ENCODE data around the gene ARHGAP45. TPM values are rescaled to one million over a fixed set of nuclear protein-coding genes. Genes with fewer than 3 reads are reported as not detected.
"Not testable (repeated sequence)": the region's sequence is repeated elsewhere in the genome, so short reads cannot be mapped to it uniquely, and the experiment has no call there.

The ARHGAP45 gene
- total RNA-seq, 2 experiments from 2014 or later: 861 to 878 TPM

DNA sequence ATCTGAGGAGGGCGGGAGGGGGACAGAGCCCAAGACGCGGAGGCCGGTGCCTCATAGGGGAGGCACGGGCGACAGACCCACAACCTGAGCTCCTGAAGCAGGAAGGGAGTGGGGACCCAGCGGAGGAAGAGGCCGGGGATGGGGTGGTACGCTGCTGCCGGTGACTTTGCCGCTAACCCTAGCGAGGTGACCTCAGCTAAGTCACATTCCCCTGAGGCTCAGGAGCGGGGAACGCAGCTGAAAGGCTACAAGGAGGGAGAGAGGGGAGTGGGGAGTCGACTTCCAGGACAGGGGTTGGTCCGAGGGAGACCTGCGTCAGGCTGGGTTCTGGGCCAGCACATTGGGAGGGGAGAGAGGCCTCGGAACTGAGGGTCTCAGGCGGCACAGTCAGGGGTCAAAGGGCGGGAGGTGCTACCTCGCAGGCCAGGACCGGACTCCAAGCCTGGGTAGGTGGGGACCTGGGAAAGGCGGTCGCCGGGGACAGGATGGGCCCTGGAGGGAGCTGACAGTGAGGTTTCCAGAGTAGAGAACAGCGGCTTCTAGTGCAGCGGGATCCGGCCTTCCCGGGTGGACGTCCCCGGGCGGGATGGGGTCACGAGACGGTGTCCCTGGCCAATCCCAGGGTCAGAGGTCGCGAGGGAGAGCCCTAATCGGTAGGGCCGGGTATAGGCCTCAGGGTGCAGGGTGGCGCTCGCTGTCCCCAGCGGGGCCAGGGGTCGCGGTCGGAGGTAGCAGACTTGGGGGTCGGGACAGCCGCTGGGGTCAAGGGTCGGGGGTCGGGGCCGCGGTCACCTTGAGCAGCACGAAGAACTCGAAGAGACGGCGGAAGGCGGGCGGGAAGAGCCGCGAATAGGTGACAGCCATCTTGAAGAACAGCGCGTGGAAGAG is 46.7 kb upstream of the ARHGAP45 start:
- H3K4me1 Mint-ChIP-seq (ENCODE audit: low read depth): peaks cover 33% of the 10 kb centered on the region

DNA sequence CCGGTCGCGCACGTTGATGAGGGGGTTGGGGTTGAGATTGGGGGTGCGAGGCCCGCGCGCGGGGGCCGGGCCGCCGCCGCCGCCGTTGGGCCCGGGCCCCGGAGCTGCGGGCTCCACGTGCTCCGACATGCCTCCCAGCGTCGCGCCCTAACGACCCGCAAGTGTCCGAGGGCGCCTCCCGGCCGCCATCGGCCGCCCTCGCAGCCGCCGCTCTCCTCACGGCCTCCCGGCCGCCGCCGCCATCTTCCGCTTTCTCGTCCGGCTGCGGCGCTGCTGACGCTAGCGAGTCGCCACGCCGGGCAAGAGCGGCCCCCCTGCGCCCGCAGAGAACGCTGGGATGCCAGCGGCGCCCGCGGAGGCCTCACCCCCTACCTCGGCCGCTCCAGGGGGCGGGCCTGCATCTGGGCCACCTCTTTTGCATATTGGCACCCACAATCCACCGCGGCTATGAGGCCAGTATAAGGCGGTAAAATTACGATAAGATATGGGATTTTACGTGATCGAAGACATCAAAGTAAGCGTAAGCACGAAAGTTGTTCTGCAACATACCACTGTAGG is 46.0 kb upstream of the ARHGAP45 start, which contains the start of gene TMEM259:
Gene TMEM259 (minus strand): TSS at position 256 of the 558 bp plus-strand sequence. CDS start 127 bp downstream, at position 129.
- intact Hi-C loops (cut with DNase I, micrococcal nuclease): loop anchor here (1.0 to 10.0 kb wide), 6 partner anchors 18 to 224 kb away; partner anchors contain the start of genes ABCA7 (in 1 of the 2), ARHGAP45 (in 1 of the 2), ATP5F1D (in 1 of the 2) and MIDN (in 1 of the 2)
- Mint-ChIP-seq H3K36me3 (ENCODE audit: low read depth) (peaks cover 20% of the 10 kb centered on the region), H3K4me1 (ENCODE audit: low read depth) (peaks cover 33% of the 10 kb centered on the region), H3K27ac (peak within 1 kb of the TSS; percentile 99), H3K9me3 (no peaks in the 10 kb centered on the region), H3K27me3 (peaks cover 7% of the 10 kb centered on the region), H3K4me3 (peak within 1 kb of the TSS; percentile 98)
- Histone ChIP-seq H3K36me3 (ENCODE audit: insufficient read depth, low read length) (peaks cover 7% of the 10 kb centered on the region), H3K27me3 (ENCODE audit: control insufficient read depth in 1 of 2, insufficient read depth in 2 of 2, low read length in 2 of 2) (no peaks in the 10 kb centered on the region), H3K27ac (ENCODE audit: low read depth in 1 of 2, low read length in 2 of 2) (peak within 1 kb of the TSS; percentile 96 to 99), H3K4me1 (ENCODE audit: insufficient read depth, low read length) (peaks cover 66% of the 10 kb centered on the region), H3K9me3 (ENCODE audit: control insufficient read depth in 1 of 2, insufficient read depth in 1 of 2, low read length in 2 of 2) (no peaks in the 10 kb centered on the region), H3K4me3 (ENCODE audit: low read length) (peak within 1 kb of the TSS; percentile 94)
- peak; percentile 94 to 99 (median 98) for DNase-seq
- ATAC-seq (ENCODE audit: poor library complexity): peak; percentile 84
- CTCF ChIA-PET: interaction anchor here (0.8 to 2.6 kb wide), 10 partner anchors 10 to 219 kb away, joined by 3 to 20 read pairs (median 4); partner anchors contain the start of genes ABCA7 and ARHGAP45
- TF ChIP-seq, protein P1, sequence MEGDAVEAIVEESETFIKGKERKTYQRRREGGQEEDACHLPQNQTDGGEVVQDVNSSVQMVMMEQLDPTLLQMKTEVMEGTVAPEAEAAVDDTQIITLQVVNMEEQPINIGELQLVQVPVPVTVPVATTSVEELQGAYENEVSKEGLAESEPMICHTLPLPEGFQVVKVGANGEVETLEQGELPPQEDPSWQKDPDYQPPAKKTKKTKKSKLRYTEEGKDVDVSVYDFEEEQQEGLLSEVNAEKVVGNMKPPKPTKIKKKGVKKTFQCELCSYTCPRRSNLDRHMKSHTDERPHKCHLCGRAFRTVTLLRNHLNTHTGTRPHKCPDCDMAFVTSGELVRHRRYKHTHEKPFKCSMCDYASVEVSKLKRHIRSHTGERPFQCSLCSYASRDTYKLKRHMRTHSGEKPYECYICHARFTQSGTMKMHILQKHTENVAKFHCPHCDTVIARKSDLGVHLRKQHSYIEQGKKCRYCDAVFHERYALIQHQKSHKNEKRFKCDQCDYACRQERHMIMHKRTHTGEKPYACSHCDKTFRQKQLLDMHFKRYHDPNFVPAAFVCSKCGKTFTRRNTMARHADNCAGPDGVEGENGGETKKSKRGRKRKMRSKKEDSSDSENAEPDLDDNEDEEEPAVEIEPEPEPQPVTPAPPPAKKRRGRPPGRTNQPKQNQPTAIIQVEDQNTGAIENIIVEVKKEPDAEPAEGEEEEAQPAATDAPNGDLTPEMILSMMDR (IDR thresholded peaks at IDR 0.05): no peak
- POLR2A ChIA-PET: interaction anchor here (0.6 to 4.7 kb wide), 25 partner anchors 8 to 254 kb away, joined by 3 to 48 read pairs (median 5); partner anchors contain the start of genes ABCA7, ARHGAP45, CIRBP and FAM174C

More for the DNA sequence above, 46.7 kb upstream of the ARHGAP45 start:
- H3K36me3 Mint-ChIP-seq (ENCODE audit: low read depth): peaks cover 20% of the 10 kb centered on the region
- Histone ChIP-seq H3K4me1 (ENCODE audit: insufficient read depth, low read length) (peaks cover 68% of the 10 kb centered on the region), H3K27me3 (ENCODE audit: control insufficient read depth in 1 of 2, insufficient read depth in 2 of 2, low read length in 2 of 2) (no peaks in the 10 kb centered on the region), H3K9me3 (ENCODE audit: control insufficient read depth in 1 of 2, insufficient read depth in 1 of 2, low read length in 2 of 2) (no peaks in the 10 kb centered on the region), H3K4me3 (ENCODE audit: low read length) (peak overlapping the region; percentile 94), H3K27ac (ENCODE audit: low read depth in 1 of 2, low read length in 2 of 2) (peak overlapping the region; percentile 68 to 96), H3K36me3 (ENCODE audit: insufficient read depth, low read length) (peaks cover 7% of the 10 kb centered on the region)
- CTCF ChIA-PET: interaction anchor here (1.2 to 2.6 kb wide), 4 partner anchors 19 to 224 kb away, joined by 3 to 20 read pairs (median 8); partner anchors contain the start of gene ABCA7
- intact Hi-C loops (cut with DNase I, micrococcal nuclease): loop anchor here (2.0 to 10.0 kb wide), 5 partner anchors 21 to 225 kb away; partner anchors contain the start of genes ABCA7 (in 1 of the 2), ARHGAP45 (in 1 of the 2), ATP5F1D (in 1 of the 2) and MIDN (in 1 of the 2)
- peaks cover 7% of the 10 kb centered on the region for H3K27me3 Mint-ChIP-seq
- H3K4me3 Mint-ChIP-seq: peak overlapping the region; percentile 98
- POLR2A ChIA-PET: interaction anchor here (0.6 to 4.7 kb wide), 14 partner anchors 8 to 249 kb away, joined by 3 to 48 read pairs (median 5); partner anchors contain the start of genes ABCA7, ARHGAP45 and WDR18
- ATAC-seq (ENCODE audit: poor library complexity): no peak
- H3K27ac Mint-ChIP-seq: peak overlapping the region; percentile 99
- H3K9me3 Mint-ChIP-seq: no peaks in the 10 kb centered on the region
- TF ChIP-seq, protein P1 (IDR thresholded peaks at IDR 0.05): no peak
- DNase-seq: peak in 3 of 14 experiments; percentile 39 to 54 (median 52)

DNA sequence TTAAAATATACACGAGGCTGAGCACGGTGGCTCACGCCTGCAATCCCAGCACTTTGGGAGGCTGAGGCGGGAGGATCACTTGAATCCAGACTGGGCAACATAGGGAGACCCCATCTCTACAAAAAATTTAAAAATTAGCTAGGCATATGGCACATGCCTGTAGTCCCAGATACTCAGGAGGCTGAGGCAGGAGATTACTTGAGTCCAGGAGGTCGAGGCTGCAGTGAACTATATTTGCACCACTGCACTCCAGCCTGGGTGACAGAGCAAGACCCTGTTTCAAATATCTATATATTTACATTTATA is 43.1 kb upstream of the ARHGAP45 start:
- DNase-seq; H3K9me3 Mint-ChIP-seq; ATAC-seq (ENCODE audit: poor library complexity); H3K27ac ChIP-seq (ENCODE audit: low read depth in 1 of 2, low read length in 2 of 2); H3K9me3 ChIP-seq (ENCODE audit: control insufficient read depth in 1 of 2, insufficient read depth in 1 of 2, low read length in 2 of 2); H3K27me3 Mint-ChIP-seq; H3K4me3 ChIP-seq (ENCODE audit: low read length); CTCF ChIA-PET; H3K36me3 ChIP-seq (ENCODE audit: insufficient read depth, low read length); H3K27me3 ChIP-seq (ENCODE audit: control insufficient read depth in 1 of 2, insufficient read depth in 2 of 2, low read length in 2 of 2): not testable (repeated sequence)
- intact Hi-C loops (cut with DNase I, micrococcal nuclease): loop anchor here in 1 of 2 experiments (5.0 to 10.0 kb wide), 3 partner anchors 43 to 221 kb away; partner anchors contain the start of genes ARHGAP45, ATP5F1D, MIDN and POLR2E
- peaks cover 46% of the 10 kb centered on the region for H3K4me1 ChIP-seq (ENCODE audit: insufficient read depth, low read length)
- peak overlapping the region; percentile 70 for H3K4me3 Mint-ChIP-seq
- peaks cover 34% of the 10 kb centered on the region for H3K36me3 Mint-ChIP-seq (ENCODE audit: low read depth)
- H3K27ac Mint-ChIP-seq: peak overlapping the region; percentile 47
- POLR2A ChIA-PET: interaction anchor here (0.9 to 10.0 kb wide), 4 partner anchors 12 to 65 kb away, joined by 3 to 143 read pairs (median 74); partner anchors contain the start of gene ARHGAP45
- peaks cover 17% of the 10 kb centered on the region for H3K4me1 Mint-ChIP-seq (ENCODE audit: low read depth)

DNA sequence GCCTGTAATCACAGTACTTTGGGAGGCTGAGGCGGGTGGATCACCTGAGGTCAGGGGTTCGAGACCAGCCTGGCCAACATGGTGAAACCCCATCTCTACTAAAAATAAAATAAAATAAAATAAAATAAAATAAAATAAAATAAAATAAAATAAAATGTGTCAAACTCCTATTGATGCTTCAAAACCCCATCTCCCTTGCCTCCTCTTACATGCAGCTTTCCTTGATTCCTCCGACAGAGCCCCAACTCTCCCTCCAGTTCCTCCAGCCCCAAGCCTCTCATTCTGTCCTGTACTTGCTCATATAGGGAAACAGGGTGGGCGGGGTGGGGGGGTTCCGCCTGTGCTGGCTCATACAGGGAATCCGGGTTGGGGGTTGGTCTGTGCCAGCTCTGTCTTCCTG is 41.9 kb upstream of the ARHGAP45 start:
- H3K9me3 Mint-ChIP-seq; H3K9me3 ChIP-seq (ENCODE audit: control insufficient read depth in 1 of 2, insufficient read depth in 1 of 2, low read length in 2 of 2); CTCF ChIA-PET; H3K4me3 ChIP-seq (ENCODE audit: low read length); H3K27me3 ChIP-seq (ENCODE audit: control insufficient read depth in 1 of 2, insufficient read depth in 2 of 2, low read length in 2 of 2); DNase-seq; H3K27ac ChIP-seq (ENCODE audit: low read depth in 1 of 2, low read length in 2 of 2); ATAC-seq (ENCODE audit: poor library complexity); H3K27me3 Mint-ChIP-seq; H3K36me3 ChIP-seq (ENCODE audit: insufficient read depth, low read length): not testable (repeated sequence)
- peaks cover 20% of the 10 kb centered on the region for H3K4me1 Mint-ChIP-seq (ENCODE audit: low read depth)
- H3K27ac Mint-ChIP-seq: peak overlapping the region; percentile 76
- POLR2A ChIA-PET: interaction anchor here (1.0 to 10.0 kb wide), 8 partner anchors 13 to 244 kb away, joined by 3 to 203 read pairs (median 84); partner anchors contain the start of genes ABCA7, ARHGAP45 and CIRBP
- peaks cover 46% of the 10 kb centered on the region for H3K4me1 ChIP-seq (ENCODE audit: insufficient read depth, low read length)
- intact Hi-C loops (cut with DNase I, micrococcal nuclease): loop anchor here in 1 of 2 experiments (10.0 kb wide), 1 partner anchor 220 kb away; the partner anchor contains the start of genes ATP5F1D and MIDN
- peak overlapping the region; percentile 62 for H3K4me3 Mint-ChIP-seq
- H3K36me3 Mint-ChIP-seq (ENCODE audit: low read depth): peaks cover 34% of the 10 kb centered on the region

Data from CD4-positive, alpha-beta T cell (primary cell).